GM21526 (cell line): ENCODE results near the gene AMPD3.

ENCODE experiments used
- ATAC-seq: cut with Tn5 transposase; IDR thresholded peaks from one replicate; pipeline ENCODE4 v1.9.1; 2021; ENCODE audit warnings: moderate library complexity; ENCODE audit not compliant: unreplicated experiment, low FRiP score

AMPD3 gene

GRCh38 chr11:10459029-10459970, 4.2 kb downstream of the AMPD3 start:
- ATAC-seq: peak; percentile 40

GRCh38 chr11:10460611-10461275, 5.7 kb downstream of the AMPD3 start:
- ATAC-seq: no peak

- ATAC-seq: no peak
Observed at GRCh38 chr11:10461276-10461790, 6.3 kb downstream of the AMPD3 start.

- no peak for ATAC-seq
Observed at GRCh38 chr11:10462746-10463300, 7.8 kb downstream of the AMPD3 start.

- no peak for ATAC-seq
Observed at GRCh38 chr11:10473371-10473770, 18.3 kb downstream of the AMPD3 start.

- no peak for ATAC-seq
Observed at GRCh38 chr11:10474551-10474950, 19.5 kb downstream of the AMPD3 start.

- ATAC-seq: no peak
Observed at GRCh38 chr11:10476342-10476741, 21.3 kb downstream of the AMPD3 start.

- ATAC-seq: no peak
Observed at GRCh38 chr11:10476927-10477689, 22.0 kb downstream of the AMPD3 start.

- no peak for ATAC-seq
Observed at GRCh38 chr11:10477690-10478046, 22.6 kb downstream of the AMPD3 start.

- no peak for ATAC-seq
Observed at GRCh38 chr11:10478066-10478465, 23.0 kb downstream of the AMPD3 start.

- ATAC-seq: no peak
Observed at GRCh38 chr11:10478574-10479550, 23.8 kb downstream of the AMPD3 start.

- no peak for ATAC-seq
Observed at GRCh38 chr11:10480026-10480425, 25.0 kb downstream of the AMPD3 start.

GRCh38 chr11:10480760-10481159, 25.7 kb downstream of the AMPD3 start:
- no peak for ATAC-seq

- ATAC-seq: no peak
Observed at GRCh38 chr11:10481560-10482349, 26.7 kb downstream of the AMPD3 start.

GRCh38 chr11:10483174-10483573, 28.1 kb downstream of the AMPD3 start:
- no peak for ATAC-seq

GRCh38 chr11:10483584-10483983, 28.5 kb downstream of the AMPD3 start:
- ATAC-seq: no peak

GRCh38 chr11:10484461-10485180, 29.6 kb downstream of the AMPD3 start:
- no peak for ATAC-seq

GRCh38 chr11:10485646-10486045, 30.6 kb downstream of the AMPD3 start:
- no peak for ATAC-seq
